Measurements from ENCODE around the gene PASD1.

Gene PASD1

DNA sequence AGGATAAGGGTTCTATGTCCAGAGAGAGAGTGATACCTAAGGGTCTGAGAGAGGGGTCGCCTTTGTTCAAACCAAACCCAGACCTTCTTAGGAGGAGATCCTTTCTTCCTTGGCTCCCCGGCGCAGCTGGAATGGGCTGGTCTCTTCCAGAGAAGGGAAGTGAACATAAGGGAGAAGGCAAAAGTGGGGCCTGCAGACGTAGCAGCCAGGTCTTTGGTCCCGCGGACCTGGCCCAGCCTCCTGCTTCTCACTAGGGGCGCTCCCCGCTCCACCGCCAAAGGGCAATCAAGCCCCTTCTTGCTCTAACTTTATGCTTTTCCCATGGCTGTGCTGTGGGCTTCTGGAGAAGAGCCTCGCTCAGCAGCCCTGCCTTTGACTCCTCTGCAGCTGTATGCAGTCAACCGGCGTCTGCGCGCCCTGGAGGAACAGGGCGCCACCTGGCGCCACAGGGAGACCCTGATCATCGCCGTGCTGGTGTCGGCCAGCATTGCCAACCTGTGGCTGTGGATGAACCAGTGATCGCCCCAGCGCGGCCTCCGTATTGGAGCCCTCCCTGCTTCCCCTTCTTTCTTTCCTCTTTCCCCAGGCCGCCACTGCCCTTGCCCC lies 158.9 kb downstream of the PASD1 start:
- Histone ChIP-seq H3K9me3 (ENCODE audit: insufficient read depth, low read length, severe bottlenecking) (no peaks in the 10 kb centered on the region), H3K27ac (ENCODE audit: low read length) (no peak overlapping the region), H4K20me1 (ENCODE audit: insufficient read depth, low read length) (no peaks in the 10 kb centered on the region), H2AFZ (ENCODE audit: low read depth, low read length) (no peak overlapping the region), H3K4me1 (ENCODE audit: insufficient read depth, low read length) (no peaks in the 10 kb centered on the region), H3K4me2 (ENCODE audit: insufficient read depth, low read length) (no peak overlapping the region), H3K79me2 (ENCODE audit: insufficient read depth, low read length) (no peaks in the 10 kb centered on the region), H3K36me3 (ENCODE audit: insufficient read depth, low read length) (no peaks in the 10 kb centered on the region), H3K9ac (ENCODE audit: low read depth, low read length) (no peak overlapping the region), H3K4me3 (ENCODE audit: low read depth in 1 of 2, low read length in 2 of 2) (no peak overlapping the region), H3K27me3 (ENCODE audit: insufficient read depth, low read length, poor library complexity) (no peaks in the 10 kb centered on the region)
- ATAC-seq (ENCODE audit: insufficient read depth, low read depth), result no peak
- DNase-seq, result no peak
- TF ChIP-seq EZH2 (IDR thresholded peaks at IDR 0.05; ENCODE audit: borderline replicate concordance, low read depth, low read length, severe bottlenecking), result no peak
- TF ChIP-seq, protein P1, sequence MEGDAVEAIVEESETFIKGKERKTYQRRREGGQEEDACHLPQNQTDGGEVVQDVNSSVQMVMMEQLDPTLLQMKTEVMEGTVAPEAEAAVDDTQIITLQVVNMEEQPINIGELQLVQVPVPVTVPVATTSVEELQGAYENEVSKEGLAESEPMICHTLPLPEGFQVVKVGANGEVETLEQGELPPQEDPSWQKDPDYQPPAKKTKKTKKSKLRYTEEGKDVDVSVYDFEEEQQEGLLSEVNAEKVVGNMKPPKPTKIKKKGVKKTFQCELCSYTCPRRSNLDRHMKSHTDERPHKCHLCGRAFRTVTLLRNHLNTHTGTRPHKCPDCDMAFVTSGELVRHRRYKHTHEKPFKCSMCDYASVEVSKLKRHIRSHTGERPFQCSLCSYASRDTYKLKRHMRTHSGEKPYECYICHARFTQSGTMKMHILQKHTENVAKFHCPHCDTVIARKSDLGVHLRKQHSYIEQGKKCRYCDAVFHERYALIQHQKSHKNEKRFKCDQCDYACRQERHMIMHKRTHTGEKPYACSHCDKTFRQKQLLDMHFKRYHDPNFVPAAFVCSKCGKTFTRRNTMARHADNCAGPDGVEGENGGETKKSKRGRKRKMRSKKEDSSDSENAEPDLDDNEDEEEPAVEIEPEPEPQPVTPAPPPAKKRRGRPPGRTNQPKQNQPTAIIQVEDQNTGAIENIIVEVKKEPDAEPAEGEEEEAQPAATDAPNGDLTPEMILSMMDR (IDR thresholded peaks at IDR 0.05; ENCODE audit: borderline replicate concordance, extremely low read depth, low read length, poor library complexity, severe bottlenecking), result no peak

DNA sequence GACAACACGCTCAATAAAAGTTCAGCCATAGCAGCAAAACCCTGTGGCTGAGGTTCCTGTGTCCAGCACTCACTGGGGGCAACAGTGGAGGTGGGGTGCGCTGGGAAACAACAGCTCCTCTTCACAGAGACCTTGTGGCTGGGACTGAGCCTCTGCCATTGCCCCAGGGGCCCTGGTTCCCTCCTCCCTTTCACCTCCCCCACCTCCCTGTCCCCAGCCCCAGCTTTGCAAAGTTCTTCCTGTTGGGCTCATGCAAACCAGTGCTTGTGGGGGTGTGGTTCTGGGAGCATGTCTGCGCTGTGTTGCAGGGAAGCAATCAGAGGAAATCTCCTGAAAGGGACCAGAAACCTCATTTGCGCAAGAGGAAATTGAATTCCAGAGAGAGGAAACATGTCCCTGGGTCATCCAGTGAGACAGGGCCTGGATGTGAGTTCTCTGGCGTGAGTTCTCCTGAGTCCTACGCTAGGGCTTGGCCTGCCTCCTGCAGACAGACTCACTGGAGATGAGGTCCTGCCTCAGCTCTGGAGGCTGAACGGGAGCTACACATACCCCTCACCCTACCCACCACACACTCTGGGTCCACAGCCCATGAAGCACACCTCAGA lies 159.8 kb downstream of the PASD1 start:
- H3K4me2 ChIP-seq (ENCODE audit: insufficient read depth, low read length), result no peak overlapping the region
- H3K27ac ChIP-seq (ENCODE audit: low read length), result no peak overlapping the region
- no peaks in the 10 kb centered on the region for H3K4me1 ChIP-seq (ENCODE audit: insufficient read depth, low read length)
- H3K36me3 ChIP-seq (ENCODE audit: insufficient read depth, low read length), result no peaks in the 10 kb centered on the region
- no peak overlapping the region for H3K9ac ChIP-seq (ENCODE audit: low read depth, low read length)
- no peaks in the 10 kb centered on the region for H3K27me3 ChIP-seq (ENCODE audit: insufficient read depth, low read length, poor library complexity)
- no peaks in the 10 kb centered on the region for H3K9me3 ChIP-seq (ENCODE audit: insufficient read depth, low read length, severe bottlenecking)
- H4K20me1 ChIP-seq (ENCODE audit: insufficient read depth, low read length), result no peaks in the 10 kb centered on the region
- ATAC-seq (ENCODE audit: insufficient read depth, low read depth), result no peak
- DNase-seq, result no peak
- H3K79me2 ChIP-seq (ENCODE audit: insufficient read depth, low read length), result no peaks in the 10 kb centered on the region
- H3K4me3 ChIP-seq (ENCODE audit: low read depth in 1 of 2, low read length in 2 of 2), result no peak overlapping the region
- H2AFZ ChIP-seq (ENCODE audit: low read depth, low read length), result no peak overlapping the region
- TF ChIP-seq, protein P1 (IDR thresholded peaks at IDR 0.05; ENCODE audit: borderline replicate concordance, extremely low read depth, low read length, poor library complexity, severe bottlenecking), result no peak
- TF ChIP-seq EZH2 (IDR thresholded peaks at IDR 0.05; ENCODE audit: borderline replicate concordance, low read depth, low read length, severe bottlenecking), result no peak

DNA sequence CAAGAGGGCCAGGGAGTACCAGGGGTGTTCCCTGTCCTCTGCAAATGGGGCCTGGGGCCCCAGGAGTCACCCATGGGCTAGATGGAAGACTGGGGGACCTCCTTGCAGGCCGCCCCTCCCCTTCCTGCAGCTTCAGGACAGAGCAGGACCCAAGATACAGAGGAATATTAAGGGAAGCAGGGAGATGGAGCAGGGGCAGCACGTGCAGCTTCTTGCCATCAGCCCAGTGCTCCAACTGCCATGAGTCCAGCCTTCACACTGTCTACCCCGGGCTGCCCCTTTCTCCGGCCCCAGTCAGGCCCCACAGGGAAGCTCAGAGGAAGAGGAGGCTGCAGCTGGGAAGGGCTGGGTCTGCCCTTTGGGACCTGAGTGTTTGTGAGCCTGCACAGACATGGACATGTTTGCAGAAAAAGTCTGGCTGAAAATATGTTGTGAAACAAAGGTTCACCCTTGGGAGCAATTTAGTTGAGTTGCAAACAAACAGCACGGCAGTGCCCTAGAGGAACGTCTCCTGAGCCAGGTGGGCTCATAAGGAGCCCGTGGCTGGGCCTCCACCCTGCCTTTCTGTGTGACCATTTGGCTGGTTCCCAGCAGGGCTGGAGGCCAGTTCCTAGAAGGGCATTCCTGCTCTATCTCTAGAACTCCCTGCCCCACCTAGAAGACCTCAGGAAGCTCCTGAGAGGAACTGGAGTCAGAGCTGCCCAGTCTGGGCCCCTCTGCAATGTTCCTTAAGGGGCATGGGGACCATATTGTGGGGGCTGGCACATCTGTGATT lies 161.3 kb downstream of the PASD1 start:
- no peak for TF ChIP-seq EZH2 (IDR thresholded peaks at IDR 0.05; ENCODE audit: borderline replicate concordance, low read depth, low read length, severe bottlenecking)
- TF ChIP-seq, protein P1 (IDR thresholded peaks at IDR 0.05; ENCODE audit: borderline replicate concordance, extremely low read depth, low read length, poor library complexity, severe bottlenecking), result no peak
- no peak overlapping the region for H3K9ac ChIP-seq (ENCODE audit: low read depth, low read length)

More for the DNA sequence above, 161.3 kb downstream of the PASD1 start:
- no peaks in the 10 kb centered on the region for H3K4me1 ChIP-seq (ENCODE audit: insufficient read depth, low read length)
- H4K20me1 ChIP-seq (ENCODE audit: insufficient read depth, low read length), result no peaks in the 10 kb centered on the region
- H3K9me3 ChIP-seq (ENCODE audit: insufficient read depth, low read length, severe bottlenecking), result no peaks in the 10 kb centered on the region
- H3K79me2 ChIP-seq (ENCODE audit: insufficient read depth, low read length), result no peaks in the 10 kb centered on the region
- no peaks in the 10 kb centered on the region for H3K36me3 ChIP-seq (ENCODE audit: insufficient read depth, low read length)
- no peak overlapping the region for H2AFZ ChIP-seq (ENCODE audit: low read depth, low read length)
- no peak overlapping the region for H3K4me3 ChIP-seq (ENCODE audit: low read depth in 1 of 2, low read length in 2 of 2)
- no peaks in the 10 kb centered on the region for H3K27me3 ChIP-seq (ENCODE audit: insufficient read depth, low read length, poor library complexity)
- no peak for DNase-seq
- no peak for ATAC-seq (ENCODE audit: insufficient read depth, low read depth)
- no peak overlapping the region for H3K27ac ChIP-seq (ENCODE audit: low read length)
- no peak overlapping the region for H3K4me2 ChIP-seq (ENCODE audit: insufficient read depth, low read length)
